Measurements from ENCODE around the gene PARD6G. TPM values are rescaled to one million over a fixed set of nuclear protein-coding genes. Genes with fewer than 3 reads are reported as not detected.
"Not testable (repeated sequence)": the region's sequence is repeated elsewhere in the genome, so short reads cannot be mapped to it uniquely, and the experiment has no call there.

The PARD6G gene
- total RNA-seq, 1 donor from 2014 or later = 25.2 TPM

DNA sequence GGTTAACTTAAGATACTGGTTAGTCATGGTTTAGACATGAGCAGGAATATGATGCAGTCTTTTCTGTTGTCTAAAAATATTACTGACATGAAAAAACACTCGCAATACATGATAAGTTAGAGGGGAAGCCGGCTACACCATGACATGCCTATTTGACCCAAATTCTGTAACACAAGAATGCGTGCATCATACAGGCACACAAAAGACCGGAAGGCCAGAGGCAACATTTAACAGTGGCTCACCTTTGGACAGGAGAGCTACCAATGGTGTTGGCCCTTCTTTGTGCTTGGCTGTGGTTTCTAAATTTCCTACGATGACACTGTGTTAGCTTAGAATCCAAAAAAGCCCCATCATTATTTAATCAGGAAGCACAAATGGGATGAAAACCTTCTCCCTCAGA lies 4.1 kb downstream of the PARD6G start:
- H3K4me1 Mint-ChIP-seq (ENCODE audit: low read depth, unreplicated experiment) = peaks cover 3% of the 10 kb centered on the region
- peaks cover 7% of the 10 kb centered on the region for H3K27me3 Mint-ChIP-seq (ENCODE audit: unreplicated experiment)

DNA sequence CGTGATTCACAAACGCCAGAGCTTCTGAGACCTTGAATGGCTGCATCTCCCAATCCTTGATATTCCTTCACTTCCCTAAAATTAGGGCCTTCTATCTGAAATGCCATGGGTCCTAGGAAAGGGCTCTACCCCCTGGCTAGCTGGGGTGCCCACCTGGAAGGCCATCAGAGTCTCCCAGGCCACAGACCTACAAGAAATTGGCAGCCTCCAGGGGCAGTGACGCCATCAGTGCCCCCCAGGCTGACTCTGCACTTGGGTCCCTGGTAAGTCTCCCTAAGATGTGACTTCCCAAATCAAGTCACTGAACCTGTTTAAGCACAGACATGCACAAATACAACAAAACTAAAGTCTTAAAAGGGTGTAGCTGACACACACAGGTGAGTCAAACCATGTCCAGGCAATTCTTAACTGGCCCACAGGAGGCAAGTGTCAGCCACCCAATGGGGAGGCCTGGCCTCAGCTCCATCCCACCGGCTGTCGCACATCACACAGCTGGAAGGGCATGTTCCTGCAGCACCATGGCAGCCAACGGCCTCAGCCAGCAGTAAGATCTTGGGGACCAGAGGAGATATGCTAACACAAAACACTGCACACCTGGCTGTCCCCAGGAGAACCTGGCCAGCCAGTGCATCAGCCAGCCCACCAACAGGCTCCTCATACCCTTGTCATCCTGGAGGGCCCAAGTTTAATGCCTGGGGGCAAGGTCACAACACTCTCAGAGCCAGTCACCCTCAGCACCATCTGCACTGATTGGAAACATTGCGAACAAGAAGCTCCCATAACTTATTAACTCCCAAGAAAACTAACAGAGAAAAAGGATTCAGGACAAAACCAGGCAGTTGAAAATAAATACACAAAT lies 5.2 kb downstream of the PARD6G start:
- DNase-seq = no peak
- Mint-ChIP-seq H3K36me3 (ENCODE audit: unreplicated experiment) (no peaks in the 10 kb centered on the region), H3K27me3 (ENCODE audit: unreplicated experiment) (peaks cover 6% of the 10 kb centered on the region), H3K27ac (ENCODE audit: unreplicated experiment) (no peak overlapping the region), H3K9me3 (ENCODE audit: unreplicated experiment) (peaks cover 2% of the 10 kb centered on the region), H3K4me3 (ENCODE audit: unreplicated experiment) (no peak overlapping the region), H3K4me1 (ENCODE audit: low read depth, unreplicated experiment) (peaks cover 3% of the 10 kb centered on the region)
- TF ChIP-seq, protein P1, sequence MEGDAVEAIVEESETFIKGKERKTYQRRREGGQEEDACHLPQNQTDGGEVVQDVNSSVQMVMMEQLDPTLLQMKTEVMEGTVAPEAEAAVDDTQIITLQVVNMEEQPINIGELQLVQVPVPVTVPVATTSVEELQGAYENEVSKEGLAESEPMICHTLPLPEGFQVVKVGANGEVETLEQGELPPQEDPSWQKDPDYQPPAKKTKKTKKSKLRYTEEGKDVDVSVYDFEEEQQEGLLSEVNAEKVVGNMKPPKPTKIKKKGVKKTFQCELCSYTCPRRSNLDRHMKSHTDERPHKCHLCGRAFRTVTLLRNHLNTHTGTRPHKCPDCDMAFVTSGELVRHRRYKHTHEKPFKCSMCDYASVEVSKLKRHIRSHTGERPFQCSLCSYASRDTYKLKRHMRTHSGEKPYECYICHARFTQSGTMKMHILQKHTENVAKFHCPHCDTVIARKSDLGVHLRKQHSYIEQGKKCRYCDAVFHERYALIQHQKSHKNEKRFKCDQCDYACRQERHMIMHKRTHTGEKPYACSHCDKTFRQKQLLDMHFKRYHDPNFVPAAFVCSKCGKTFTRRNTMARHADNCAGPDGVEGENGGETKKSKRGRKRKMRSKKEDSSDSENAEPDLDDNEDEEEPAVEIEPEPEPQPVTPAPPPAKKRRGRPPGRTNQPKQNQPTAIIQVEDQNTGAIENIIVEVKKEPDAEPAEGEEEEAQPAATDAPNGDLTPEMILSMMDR (IDR thresholded peaks at IDR 0.05; ENCODE audit: partially characterized antibody, unreplicated experiment) = no peak

More for the DNA sequence above, 4.1 kb downstream of the PARD6G start:
- no peak overlapping the region for H3K27ac Mint-ChIP-seq (ENCODE audit: unreplicated experiment)
- TF ChIP-seq, protein P1 (IDR thresholded peaks at IDR 0.05; ENCODE audit: partially characterized antibody, unreplicated experiment) = no peak
- no peak overlapping the region for H3K4me3 Mint-ChIP-seq (ENCODE audit: unreplicated experiment)
- no peaks in the 10 kb centered on the region for H3K36me3 Mint-ChIP-seq (ENCODE audit: unreplicated experiment)
- peaks cover 2% of the 10 kb centered on the region for H3K9me3 Mint-ChIP-seq (ENCODE audit: unreplicated experiment)
- DNase-seq = no peak

DNA sequence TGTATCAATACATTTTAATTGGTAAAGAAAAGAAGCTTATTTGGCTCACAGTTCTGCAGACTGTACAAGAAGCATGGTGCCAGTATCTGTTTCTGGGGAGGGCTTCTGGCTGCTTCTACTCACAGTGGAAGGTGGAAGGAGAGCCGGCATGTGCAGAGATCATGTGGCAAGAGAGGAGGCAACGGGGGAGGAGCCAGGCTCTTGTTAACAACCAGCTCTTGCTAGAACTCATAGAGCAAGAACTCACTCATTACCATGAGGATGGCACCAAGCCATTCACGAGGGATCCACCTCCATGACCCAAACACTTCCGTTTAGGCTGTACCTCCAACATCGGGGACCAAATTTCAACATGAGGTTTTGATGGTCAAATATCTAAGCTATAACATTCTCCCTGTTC lies 7.5 kb downstream of the PARD6G start:
- TF ChIP-seq, protein P1 (IDR thresholded peaks at IDR 0.05; ENCODE audit: partially characterized antibody, unreplicated experiment) = no peak

DNA sequence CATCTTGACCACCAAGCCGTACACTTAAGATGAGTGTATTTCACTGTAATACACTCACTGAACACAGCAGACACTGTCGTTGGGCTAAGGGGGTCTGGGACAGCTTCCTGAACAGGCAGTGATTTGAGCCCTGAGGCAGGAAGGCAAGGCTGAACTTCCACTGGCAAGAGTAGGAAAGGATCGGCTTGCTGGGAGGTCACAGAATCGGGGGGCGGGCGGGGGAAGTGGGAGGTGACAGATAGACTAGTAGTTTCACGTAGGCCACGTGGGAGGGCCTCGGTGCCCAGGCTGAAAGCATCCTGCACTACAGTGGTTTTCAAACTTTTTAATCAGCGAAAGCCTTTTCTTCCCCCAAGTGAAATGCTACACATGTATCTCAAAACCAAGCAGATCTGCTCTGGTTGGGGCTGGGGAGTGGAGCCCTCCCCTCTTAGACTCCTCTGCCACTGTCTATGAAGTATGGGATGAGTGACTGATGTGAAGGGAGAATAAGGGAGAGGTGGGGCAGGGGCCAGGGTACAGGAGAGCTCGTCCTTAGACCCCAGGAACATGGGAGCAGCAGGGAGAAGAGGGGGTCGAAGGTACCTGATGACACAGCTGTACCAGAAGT lies 8.6 kb downstream of the PARD6G start:
- Mint-ChIP-seq H3K36me3 (ENCODE audit: unreplicated experiment) (peaks cover 12% of the 10 kb centered on the region), H3K9me3 (ENCODE audit: unreplicated experiment) (peaks cover 6% of the 10 kb centered on the region), H3K4me3 (ENCODE audit: unreplicated experiment) (no peak overlapping the region), H3K4me1 (ENCODE audit: low read depth, unreplicated experiment) (peaks cover 3% of the 10 kb centered on the region), H3K27ac (ENCODE audit: unreplicated experiment) (no peak overlapping the region), H3K27me3 (ENCODE audit: unreplicated experiment) (peaks cover 1% of the 10 kb centered on the region)
- no peak for DNase-seq
- TF ChIP-seq, protein P1 (IDR thresholded peaks at IDR 0.05; ENCODE audit: partially characterized antibody, unreplicated experiment) = no peak

More for the DNA sequence above, 7.5 kb downstream of the PARD6G start:
- Mint-ChIP-seq H3K36me3 (ENCODE audit: unreplicated experiment) (peaks cover 8% of the 10 kb centered on the region), H3K27ac (ENCODE audit: unreplicated experiment) (no peak overlapping the region), H3K9me3 (ENCODE audit: unreplicated experiment) (peaks cover 6% of the 10 kb centered on the region), H3K4me3 (ENCODE audit: unreplicated experiment) (no peak overlapping the region), H3K27me3 (ENCODE audit: unreplicated experiment) (peaks cover 1% of the 10 kb centered on the region), H3K4me1 (ENCODE audit: low read depth, unreplicated experiment) (peaks cover 3% of the 10 kb centered on the region)
- no peak for DNase-seq

DNA sequence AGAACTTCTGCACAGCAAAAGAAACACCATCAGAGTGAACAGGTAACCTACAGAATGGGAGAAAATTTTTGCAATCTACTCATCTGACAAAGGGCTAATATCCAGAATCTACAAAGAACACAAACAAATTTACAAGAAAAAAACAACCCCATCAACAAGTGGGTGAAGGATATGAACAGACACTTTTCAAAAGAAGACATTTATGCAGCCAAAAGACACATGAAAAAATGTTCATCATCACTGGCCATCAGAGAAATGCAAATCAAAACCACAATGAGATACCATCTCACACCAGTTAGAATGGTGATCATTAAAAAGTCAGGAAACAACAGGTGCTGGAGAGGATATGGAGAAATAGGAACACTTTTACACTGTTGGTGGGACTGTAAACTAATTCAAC lies 9.8 kb downstream of the PARD6G start:
- DNase-seq; H3K4me1 Mint-ChIP-seq (ENCODE audit: low read depth, unreplicated experiment); H3K9me3 Mint-ChIP-seq (ENCODE audit: unreplicated experiment); H3K27ac Mint-ChIP-seq (ENCODE audit: unreplicated experiment); H3K4me3 Mint-ChIP-seq (ENCODE audit: unreplicated experiment); H3K27me3 Mint-ChIP-seq (ENCODE audit: unreplicated experiment): not testable (repeated sequence)
- peaks cover 13% of the 10 kb centered on the region for H3K36me3 Mint-ChIP-seq (ENCODE audit: unreplicated experiment)

All from glutamatergic neuron (in vitro differentiated cells).